ENCODE results near the gene LIPK. TPM values are rescaled to one million over a fixed set of nuclear protein-coding genes. Genes with fewer than 3 reads are reported as not detected.

Gene LIPK
- total RNA-seq (ENCODE audit: low replicate concordance): not detected in 2 replicates

DNA sequence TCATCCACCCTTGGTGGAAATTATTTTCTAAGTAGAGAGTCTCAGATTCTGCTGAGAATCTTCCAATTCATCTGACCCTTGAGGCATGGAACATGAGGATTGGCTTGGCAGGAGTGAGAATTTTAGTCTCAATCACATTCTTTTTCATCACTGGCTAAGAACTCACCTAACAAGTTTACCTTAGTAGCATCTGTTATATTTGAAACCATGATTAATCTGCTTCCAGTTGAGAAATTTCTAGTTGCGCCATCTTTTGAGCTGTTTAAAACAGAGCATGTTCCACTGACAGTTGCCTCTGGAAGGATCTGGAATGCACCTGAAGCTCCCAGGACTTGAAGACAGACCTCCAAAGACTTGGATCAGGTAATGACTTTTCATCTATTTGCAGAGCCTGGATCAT lies at the start of gene LIPK:
Gene LIPK, plus strand, starts transcription at position 292 of the 400 bp plus-strand sequence. CDS start 18,295 bp downstream, outside the sequence.

DNA sequence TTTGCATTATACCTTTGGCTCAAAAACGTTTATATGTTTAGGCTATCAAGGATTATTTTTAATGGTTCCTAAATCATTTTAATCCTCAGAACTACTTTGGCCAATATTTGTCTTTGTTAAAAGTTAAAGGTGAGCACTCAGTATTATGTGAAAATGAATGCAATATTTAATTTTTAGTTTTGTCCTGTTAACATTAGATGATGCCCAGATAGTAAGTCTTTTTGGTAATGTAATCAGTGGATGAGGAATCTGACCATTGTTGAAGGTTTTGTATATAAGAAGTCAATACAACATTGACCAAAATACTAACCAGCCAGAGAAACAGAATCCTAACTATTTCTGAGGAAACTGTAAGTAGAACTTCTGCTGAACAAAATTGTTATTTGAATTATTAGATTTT lies 41.9 kb upstream of the LIPK start, which contains the start of gene LIPF:
Gene LIPF, plus strand, starts transcription at position 301 of the 400 bp plus-strand sequence. CDS start 2,856 bp downstream, outside the sequence.

DNA sequence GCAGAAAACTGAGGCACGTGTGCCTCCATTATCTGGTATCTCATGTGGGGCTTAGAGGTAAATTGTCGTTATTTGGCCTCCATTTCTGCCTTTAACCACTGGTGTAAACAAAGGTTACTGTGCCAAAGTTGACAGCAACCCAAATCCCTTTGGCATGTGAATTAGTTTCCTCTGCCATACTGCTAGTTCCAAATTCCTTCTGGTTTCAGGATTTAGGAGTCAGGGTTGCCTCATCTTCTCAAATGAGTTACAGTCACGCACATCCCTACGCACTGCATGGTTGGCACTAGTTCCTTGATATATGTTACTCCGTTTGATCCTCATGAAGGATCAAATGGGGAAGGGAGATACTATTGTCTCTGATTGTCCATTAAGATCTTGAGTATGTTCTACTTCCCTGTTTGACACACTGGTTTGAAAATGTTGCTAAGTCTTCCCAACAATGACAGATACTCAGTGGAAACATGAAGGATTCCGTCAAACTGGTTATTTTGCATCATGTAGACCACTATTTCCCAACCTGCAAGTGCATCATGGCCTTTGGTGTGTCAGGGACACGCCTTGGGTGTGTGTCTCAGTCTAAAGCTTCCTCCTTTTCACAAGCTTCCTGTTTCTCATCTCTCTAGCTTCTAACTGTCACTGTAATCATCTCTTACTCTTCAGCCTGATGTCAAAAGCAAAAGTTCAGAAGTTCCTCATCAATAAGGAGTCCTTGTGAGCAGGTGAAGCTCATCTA lies 53.5 kb downstream of the LIPK start, which contains the start of gene LIPN:
Gene LIPN, plus strand, starts transcription at position 655 of the 736 bp plus-strand sequence. CDS start 1,386 bp downstream, outside the sequence.

Other genes starting within 250 kb of the LIPK start
- 6.7 and 13.1 TPM in 2 replicates for gene RNLS, start 122.9 kb upstream of the LIPK start, total RNA-seq (ENCODE audit: low replicate concordance)
- gene LIPJ, start 119.5 kb upstream of the LIPK start, total RNA-seq (ENCODE audit: low replicate concordance): not detected in 2 replicates
- not detected in 2 replicates for gene LIPF, start 41.8 kb upstream of the LIPK start, total RNA-seq (ENCODE audit: low replicate concordance)
- not detected in 2 replicates for gene LIPN, start 53.8 kb downstream of the LIPK start, total RNA-seq (ENCODE audit: low replicate concordance)
- not detected in 2 replicates for gene LIPM, start 96.5 kb downstream of the LIPK start, total RNA-seq (ENCODE audit: low replicate concordance)
- gene ANKRD22, start 145.6 kb downstream of the LIPK start, total RNA-seq (ENCODE audit: low replicate concordance): not detected in 2 replicates
- gene STAMBPL1, start 174.0 kb downstream of the LIPK start, total RNA-seq (ENCODE audit: low replicate concordance): 8.3 and 29.6 TPM in 2 replicates
- gene ACTA2, start 246.5 kb downstream of the LIPK start, total RNA-seq (ENCODE audit: low replicate concordance): 131 and 480 TPM in 2 replicates